WTC11 (cell line): ENCODE data around the gene SUPT3H. TPM values are rescaled to one million over a fixed set of nuclear protein-coding genes. Genes with fewer than 3 reads are reported as not detected.

Source experiments
- ATAC-seq: fragments of 200-7000 bp; cut with Tn5 transposase; 2 replicates; pipeline ENCODE4 v1.10.0; 2021; ENCODE audit warnings: mild to moderate bottlenecking, moderate library complexity
- CTCF ChIA-PET: fragments of 300-600 bp; sonication (Branson Sonifier 250); formaldehyde crosslinking; loops from one replicate; lab custom pipeline; 2021; ENCODE audit warnings: antibody characterized with exemption; lab: Charles Lee
- POLR2A ChIA-PET: fragments of 350-600 bp; sonication (Branson Sonifier 250); formaldehyde crosslinking; loops from one replicate; lab custom pipeline; 2021; ENCODE audit warnings: antibody characterized with exemption; lab: Charles Lee
- DNase-seq: peaks from one replicate; pipeline ENCODE4 v3.0.0; 2021; ENCODE audit warnings: low spot score
- H3K27ac Mint-ChIP-seq: 2 replicates; pipeline ENCODE4 v1.8.0; 2021; ENCODE audit warnings: mixed read lengths
- H3K27me3 Mint-ChIP-seq: 2 replicates; pipeline ENCODE4 v1.8.0; 2021; ENCODE audit warnings: low read depth, mild to moderate bottlenecking, moderate library complexity, mixed read lengths
- H3K36me3 Mint-ChIP-seq: 2 replicates; pipeline ENCODE4 v1.8.0; 2021; ENCODE audit warnings: mixed read lengths
- H3K4me1 Mint-ChIP-seq: 2 replicates; pipeline ENCODE4 v1.8.0; 2022; ENCODE audit warnings: mixed read lengths
- H3K4me3 Mint-ChIP-seq: 2 replicates; pipeline ENCODE4 v1.8.0; 2021; ENCODE audit warnings: mild to moderate bottlenecking, moderate library complexity, mixed read lengths
- H3K9me3 Mint-ChIP-seq: 2 replicates; pipeline ENCODE4 v1.8.0; 2021; ENCODE audit warnings: mixed read lengths
- ATF1 ChIP-seq: sonication (generic); formaldehyde crosslinking; IDR thresholded peaks from 2 replicates; pipeline ENCODE4 v1.8.1; 2023; ENCODE audit warnings: mild to moderate bottlenecking, moderate library complexity, missing genetic modification reagents
- CBFB ChIP-seq: sonication (generic); formaldehyde crosslinking; IDR thresholded peaks from 2 replicates; pipeline ENCODE4 v1.8.1; 2022; ENCODE audit warnings: mild to moderate bottlenecking, low read depth, missing genetic modification reagents
- CREB1 ChIP-seq: sonication (generic); formaldehyde crosslinking; IDR thresholded peaks from 2 replicates; pipeline ENCODE4 v1.8.0; 2023; ENCODE audit warnings: mild to moderate bottlenecking, missing genetic modification reagents
- ELF4 ChIP-seq: sonication (generic); formaldehyde crosslinking; IDR thresholded peaks from 2 replicates; pipeline ENCODE4 v1.8.1; 2022; ENCODE audit warnings: low read depth, mild to moderate bottlenecking, moderate library complexity, missing genetic modification reagents
- FOXJ3 ChIP-seq: sonication (generic); formaldehyde crosslinking; IDR thresholded peaks from 2 replicates; pipeline ENCODE4 v1.9.0; 2021; ENCODE audit warnings: missing genetic modification reagents, mild to moderate bottlenecking, borderline replicate concordance
- FOXK1 ChIP-seq: sonication (generic); formaldehyde crosslinking; IDR thresholded peaks from 2 replicates; pipeline ENCODE4 v1.8.0; 2022; ENCODE audit warnings: mild to moderate bottlenecking, moderate library complexity, missing genetic modification reagents
- GTF2I ChIP-seq: fragments of 250-450 bp; sonication (Bioruptor Pico); conservative IDR thresholded peaks from 2 replicates; pipeline ENCODE4 v1.4.0; 2021; ENCODE audit warnings: mild to moderate bottlenecking
- HMGA2 ChIP-seq: fragments of 250-450 bp; sonication (Bioruptor Pico); IDR thresholded peaks from 2 replicates; pipeline ENCODE4 v1.4.0; 2021; ENCODE audit warnings: mild to moderate bottlenecking, moderate library complexity
- NR2C2 ChIP-seq: sonication (generic); formaldehyde crosslinking; IDR thresholded peaks from 2 replicates; pipeline ENCODE4 v1.8.0; 2022; ENCODE audit warnings: mild to moderate bottlenecking, missing genetic modification reagents
- SMAD3 ChIP-seq: sonication (generic); formaldehyde crosslinking; IDR thresholded peaks from 2 replicates; pipeline ENCODE4 v1.8.0; 2022; ENCODE audit warnings: missing genetic modification reagents, mild to moderate bottlenecking, borderline replicate concordance
- SOX15 ChIP-seq: fragments of 250-450 bp; sonication (Bioruptor Pico); IDR thresholded peaks from 2 replicates; pipeline ENCODE4 v1.9.0; 2021; ENCODE audit warnings: mild to moderate bottlenecking
- SP1 ChIP-seq: sonication (generic); formaldehyde crosslinking; conservative IDR thresholded peaks from 2 replicates; pipeline ENCODE4 v1.8.1; 2022; ENCODE audit warnings: missing genetic modification reagents
- ZNF232 ChIP-seq: sonication (generic); formaldehyde crosslinking; IDR thresholded peaks from 2 replicates; pipeline ENCODE4 v1.8.0; 2022; ENCODE audit warnings: mild to moderate bottlenecking, missing genetic modification reagents
- ZNF416 ChIP-seq: fragments of 250-450 bp; sonication (Bioruptor Pico); IDR thresholded peaks from 2 replicates; pipeline ENCODE4 v1.9.0; 2021; ENCODE audit warnings: mild to moderate bottlenecking, inconsistent platforms
- total RNA-seq: library from RNA; stranded (reverse); gene quantifications from 3 replicates; pipeline ENCODE4 v1.2.3, GENCODE V29; 2021
- TF ChIP-seq, protein P1 (sequence below): fragments of 250-450 bp; sonication (Bioruptor Pico); IDR thresholded peaks from 2 replicates; pipeline ENCODE4 v1.8.0; 2021; ENCODE audit warnings: mild to moderate bottlenecking
- TF ChIP-seq, protein P2 (sequence below): sonication (generic); formaldehyde crosslinking; IDR thresholded peaks from 2 replicates; pipeline ENCODE4 v1.8.1; 2022; ENCODE audit warnings: missing genetic modification reagents, borderline replicate concordance
- TF ChIP-seq, protein P3 (sequence below): sonication (generic); formaldehyde crosslinking; IDR thresholded peaks from 2 replicates; pipeline ENCODE4 v1.8.0; 2022; ENCODE audit warnings: mild to moderate bottlenecking, missing genetic modification reagents
- TF ChIP-seq, protein P4 (sequence below): sonication (generic); formaldehyde crosslinking; IDR thresholded peaks from 2 replicates; pipeline ENCODE4 v1.8.0; 2023; ENCODE audit warnings: missing genetic modification reagents, mild to moderate bottlenecking, borderline replicate concordance
- TF ChIP-seq, protein P5 (sequence below): sonication (generic); formaldehyde crosslinking; IDR thresholded peaks from 2 replicates; pipeline ENCODE4 v1.8.0; 2022; ENCODE audit warnings: mild to moderate bottlenecking, missing genetic modification reagents
- TF ChIP-seq, protein P6 (sequence below): sonication (generic); formaldehyde crosslinking; IDR thresholded peaks from 2 replicates; pipeline ENCODE4 v1.8.0; 2022; ENCODE audit warnings: missing genetic modification reagents

Gene SUPT3H
- total RNA-seq, 1 experiment from 2014 or later: 15.3 TPM

DNA sequence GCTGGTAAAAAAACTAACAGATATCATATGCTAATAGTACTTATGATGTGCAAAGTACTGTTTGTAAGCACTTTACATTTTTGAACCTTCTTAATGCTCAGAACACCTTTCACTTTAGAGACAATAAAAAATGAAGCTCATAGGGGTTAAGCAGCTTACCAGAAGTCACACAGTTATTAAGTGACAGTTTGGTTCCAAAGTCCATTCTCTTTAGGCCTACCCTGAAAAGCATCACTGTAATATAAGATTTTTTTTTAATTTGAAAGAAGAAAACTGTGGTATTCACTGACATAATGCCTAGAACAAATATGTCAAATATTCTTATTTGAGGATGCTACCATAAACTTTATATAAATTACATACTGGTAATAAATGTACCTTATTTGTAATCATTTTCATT, 177.2 kb downstream of the SUPT3H start:
- CTCF ChIA-PET: no interaction called here
- ATAC-seq: no peak
- H3K27ac Mint-ChIP-seq: no peak overlapping the region

DNA sequence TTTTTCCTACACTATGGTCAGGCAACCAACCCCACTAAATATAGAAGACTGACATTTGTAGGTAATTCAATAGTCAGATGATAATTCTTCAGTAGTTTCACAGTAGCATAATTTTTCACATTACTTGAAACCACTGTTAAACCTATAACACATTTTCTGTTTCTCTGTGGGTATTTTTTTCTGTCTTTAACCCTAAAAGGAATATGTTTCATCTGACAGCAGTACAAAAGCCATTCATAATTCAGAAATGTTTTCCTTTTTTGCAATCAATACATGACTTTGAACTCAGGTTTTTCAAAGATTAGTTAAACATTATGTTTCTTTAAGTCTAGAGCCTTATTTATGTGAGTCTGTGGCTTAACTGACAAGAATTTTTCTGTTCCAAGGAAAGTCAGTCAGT, 178.2 kb downstream of the SUPT3H start:
- H3K4me3 Mint-ChIP-seq: no peak overlapping the region
- no peak for TF ChIP-seq NR2C2 (CRISPR knock-in tag)
- TF ChIP-seq FOXJ3: no peak
- TF ChIP-seq HMGA2 (CRISPR knock-in tag): no peak
- no peak for TF ChIP-seq SOX15
- no peak for TF ChIP-seq CREB1
- TF ChIP-seq ZNF232 (CRISPR knock-in tag): no peak
- TF ChIP-seq, protein P1, sequence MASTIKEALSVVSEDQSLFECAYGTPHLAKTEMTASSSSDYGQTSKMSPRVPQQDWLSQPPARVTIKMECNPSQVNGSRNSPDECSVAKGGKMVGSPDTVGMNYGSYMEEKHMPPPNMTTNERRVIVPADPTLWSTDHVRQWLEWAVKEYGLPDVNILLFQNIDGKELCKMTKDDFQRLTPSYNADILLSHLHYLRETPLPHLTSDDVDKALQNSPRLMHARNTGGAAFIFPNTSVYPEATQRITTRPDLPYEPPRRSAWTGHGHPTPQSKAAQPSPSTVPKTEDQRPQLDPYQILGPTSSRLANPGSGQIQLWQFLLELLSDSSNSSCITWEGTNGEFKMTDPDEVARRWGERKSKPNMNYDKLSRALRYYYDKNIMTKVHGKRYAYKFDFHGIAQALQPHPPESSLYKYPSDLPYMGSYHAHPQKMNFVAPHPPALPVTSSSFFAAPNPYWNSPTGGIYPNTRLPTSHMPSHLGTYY (CRISPR knock-in tag): no peak
- TF ChIP-seq, protein P2, sequence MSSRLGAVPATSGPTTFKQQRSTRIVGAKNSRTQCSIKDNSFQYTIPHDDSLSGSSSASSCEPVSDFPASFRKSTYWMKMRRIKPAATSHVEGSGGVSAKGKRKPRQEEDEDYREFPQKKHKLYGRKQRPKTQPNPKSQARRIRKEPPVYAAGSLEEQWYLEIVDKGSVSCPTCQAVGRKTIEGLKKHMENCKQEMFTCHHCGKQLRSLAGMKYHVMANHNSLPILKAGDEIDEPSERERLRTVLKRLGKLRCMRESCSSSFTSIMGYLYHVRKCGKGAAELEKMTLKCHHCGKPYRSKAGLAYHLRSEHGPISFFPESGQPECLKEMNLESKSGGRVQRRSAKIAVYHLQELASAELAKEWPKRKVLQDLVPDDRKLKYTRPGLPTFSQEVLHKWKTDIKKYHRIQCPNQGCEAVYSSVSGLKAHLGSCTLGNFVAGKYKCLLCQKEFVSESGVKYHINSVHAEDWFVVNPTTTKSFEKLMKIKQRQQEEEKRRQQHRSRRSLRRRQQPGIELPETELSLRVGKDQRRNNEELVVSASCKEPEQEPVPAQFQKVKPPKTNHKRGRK (CRISPR knock-in tag): no peak
- TF ChIP-seq CBFB: no peak
- TF ChIP-seq, protein P3, sequence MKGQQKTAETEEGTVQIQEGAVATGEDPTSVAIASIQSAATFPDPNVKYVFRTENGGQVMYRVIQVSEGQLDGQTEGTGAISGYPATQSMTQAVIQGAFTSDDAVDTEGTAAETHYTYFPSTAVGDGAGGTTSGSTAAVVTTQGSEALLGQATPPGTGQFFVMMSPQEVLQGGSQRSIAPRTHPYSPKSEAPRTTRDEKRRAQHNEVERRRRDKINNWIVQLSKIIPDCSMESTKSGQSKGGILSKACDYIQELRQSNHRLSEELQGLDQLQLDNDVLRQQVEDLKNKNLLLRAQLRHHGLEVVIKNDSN (CRISPR knock-in tag): no peak
- TF ChIP-seq, protein P4, sequence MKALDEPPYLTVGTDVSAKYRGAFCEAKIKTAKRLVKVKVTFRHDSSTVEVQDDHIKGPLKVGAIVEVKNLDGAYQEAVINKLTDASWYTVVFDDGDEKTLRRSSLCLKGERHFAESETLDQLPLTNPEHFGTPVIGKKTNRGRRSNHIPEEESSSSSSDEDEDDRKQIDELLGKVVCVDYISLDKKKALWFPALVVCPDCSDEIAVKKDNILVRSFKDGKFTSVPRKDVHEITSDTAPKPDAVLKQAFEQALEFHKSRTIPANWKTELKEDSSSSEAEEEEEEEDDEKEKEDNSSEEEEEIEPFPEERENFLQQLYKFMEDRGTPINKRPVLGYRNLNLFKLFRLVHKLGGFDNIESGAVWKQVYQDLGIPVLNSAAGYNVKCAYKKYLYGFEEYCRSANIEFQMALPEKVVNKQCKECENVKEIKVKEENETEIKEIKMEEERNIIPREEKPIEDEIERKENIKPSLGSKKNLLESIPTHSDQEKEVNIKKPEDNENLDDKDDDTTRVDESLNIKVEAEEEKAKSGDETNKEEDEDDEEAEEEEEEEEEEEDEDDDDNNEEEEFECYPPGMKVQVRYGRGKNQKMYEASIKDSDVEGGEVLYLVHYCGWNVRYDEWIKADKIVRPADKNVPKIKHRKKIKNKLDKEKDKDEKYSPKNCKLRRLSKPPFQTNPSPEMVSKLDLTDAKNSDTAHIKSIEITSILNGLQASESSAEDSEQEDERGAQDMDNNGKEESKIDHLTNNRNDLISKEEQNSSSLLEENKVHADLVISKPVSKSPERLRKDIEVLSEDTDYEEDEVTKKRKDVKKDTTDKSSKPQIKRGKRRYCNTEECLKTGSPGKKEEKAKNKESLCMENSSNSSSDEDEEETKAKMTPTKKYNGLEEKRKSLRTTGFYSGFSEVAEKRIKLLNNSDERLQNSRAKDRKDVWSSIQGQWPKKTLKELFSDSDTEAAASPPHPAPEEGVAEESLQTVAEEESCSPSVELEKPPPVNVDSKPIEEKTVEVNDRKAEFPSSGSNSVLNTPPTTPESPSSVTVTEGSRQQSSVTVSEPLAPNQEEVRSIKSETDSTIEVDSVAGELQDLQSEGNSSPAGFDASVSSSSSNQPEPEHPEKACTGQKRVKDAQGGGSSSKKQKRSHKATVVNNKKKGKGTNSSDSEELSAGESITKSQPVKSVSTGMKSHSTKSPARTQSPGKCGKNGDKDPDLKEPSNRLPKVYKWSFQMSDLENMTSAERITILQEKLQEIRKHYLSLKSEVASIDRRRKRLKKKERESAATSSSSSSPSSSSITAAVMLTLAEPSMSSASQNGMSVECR: no peak
- no peak for TF ChIP-seq FOXK1 (CRISPR knock-in tag)
- TF ChIP-seq SMAD3 (CRISPR knock-in tag): no peak
- H3K36me3 Mint-ChIP-seq: no peaks in the 10 kb centered on the region
- POLR2A ChIA-PET: no interaction called here
- H3K4me1 Mint-ChIP-seq: peaks cover 5% of the 10 kb centered on the region; the same call in 1 of the 2 replicates
- H3K27me3 Mint-ChIP-seq: no peaks in the 10 kb centered on the region
- CTCF ChIA-PET: no interaction called here
- H3K9me3 Mint-ChIP-seq: no peaks in the 10 kb centered on the region
- no peak for ATAC-seq
- no peak for DNase-seq
- no peak overlapping the region for H3K27ac Mint-ChIP-seq

More for the DNA sequence above, 177.2 kb downstream of the SUPT3H start:
- no peak for TF ChIP-seq GTF2I
- no peak for TF ChIP-seq ELF4 (CRISPR knock-in tag)
- TF ChIP-seq, protein P5, sequence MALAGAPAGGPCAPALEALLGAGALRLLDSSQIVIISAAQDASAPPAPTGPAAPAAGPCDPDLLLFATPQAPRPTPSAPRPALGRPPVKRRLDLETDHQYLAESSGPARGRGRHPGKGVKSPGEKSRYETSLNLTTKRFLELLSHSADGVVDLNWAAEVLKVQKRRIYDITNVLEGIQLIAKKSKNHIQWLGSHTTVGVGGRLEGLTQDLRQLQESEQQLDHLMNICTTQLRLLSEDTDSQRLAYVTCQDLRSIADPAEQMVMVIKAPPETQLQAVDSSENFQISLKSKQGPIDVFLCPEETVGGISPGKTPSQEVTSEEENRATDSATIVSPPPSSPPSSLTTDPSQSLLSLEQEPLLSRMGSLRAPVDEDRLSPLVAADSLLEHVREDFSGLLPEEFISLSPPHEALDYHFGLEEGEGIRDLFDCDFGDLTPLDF (CRISPR knock-in tag): no peak
- TF ChIP-seq, protein P6, sequence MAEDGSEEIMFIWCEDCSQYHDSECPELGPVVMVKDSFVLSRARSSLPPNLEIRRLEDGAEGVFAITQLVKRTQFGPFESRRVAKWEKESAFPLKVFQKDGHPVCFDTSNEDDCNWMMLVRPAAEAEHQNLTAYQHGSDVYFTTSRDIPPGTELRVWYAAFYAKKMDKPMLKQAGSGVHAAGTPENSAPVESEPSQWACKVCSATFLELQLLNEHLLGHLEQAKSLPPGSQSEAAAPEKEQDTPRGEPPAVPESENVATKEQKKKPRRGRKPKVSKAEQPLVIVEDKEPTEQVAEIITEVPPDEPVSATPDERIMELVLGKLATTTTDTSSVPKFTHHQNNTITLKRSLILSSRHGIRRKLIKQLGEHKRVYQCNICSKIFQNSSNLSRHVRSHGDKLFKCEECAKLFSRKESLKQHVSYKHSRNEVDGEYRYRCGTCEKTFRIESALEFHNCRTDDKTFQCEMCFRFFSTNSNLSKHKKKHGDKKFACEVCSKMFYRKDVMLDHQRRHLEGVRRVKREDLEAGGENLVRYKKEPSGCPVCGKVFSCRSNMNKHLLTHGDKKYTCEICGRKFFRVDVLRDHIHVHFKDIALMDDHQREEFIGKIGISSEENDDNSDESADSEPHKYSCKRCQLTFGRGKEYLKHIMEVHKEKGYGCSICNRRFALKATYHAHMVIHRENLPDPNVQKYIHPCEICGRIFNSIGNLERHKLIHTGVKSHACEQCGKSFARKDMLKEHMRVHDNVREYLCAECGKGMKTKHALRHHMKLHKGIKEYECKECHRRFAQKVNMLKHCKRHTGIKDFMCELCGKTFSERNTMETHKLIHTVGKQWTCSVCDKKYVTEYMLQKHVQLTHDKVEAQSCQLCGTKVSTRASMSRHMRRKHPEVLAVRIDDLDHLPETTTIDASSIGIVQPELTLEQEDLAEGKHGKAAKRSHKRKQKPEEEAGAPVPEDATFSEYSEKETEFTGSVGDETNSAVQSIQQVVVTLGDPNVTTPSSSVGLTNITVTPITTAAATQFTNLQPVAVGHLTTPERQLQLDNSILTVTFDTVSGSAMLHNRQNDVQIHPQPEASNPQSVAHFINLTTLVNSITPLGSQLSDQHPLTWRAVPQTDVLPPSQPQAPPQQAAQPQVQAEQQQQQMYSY (CRISPR knock-in tag): no peak
- no peak for TF ChIP-seq ATF1 (CRISPR knock-in tag)
- TF ChIP-seq SP1 (CRISPR knock-in tag): no peak
- no peak for TF ChIP-seq ZNF416 (CRISPR knock-in tag)
- H3K36me3 Mint-ChIP-seq: no peaks in the 10 kb centered on the region
- no peak overlapping the region for H3K4me3 Mint-ChIP-seq
- H3K9me3 Mint-ChIP-seq: no peaks in the 10 kb centered on the region
- POLR2A ChIA-PET: no interaction called here
- DNase-seq: no peak
- H3K4me1 Mint-ChIP-seq: peaks cover 5% of the 10 kb centered on the region; the same call in 1 of the 2 replicates
- no peaks in the 10 kb centered on the region for H3K27me3 Mint-ChIP-seq
